NCI-H345 (cell line): ENCODE measurements around the gene METRN.
"Not testable (repeated sequence)": the region's sequence is repeated elsewhere in the genome, so short reads cannot be mapped to it uniquely, and the experiment has no call there.

Experiments
- DNase-seq: peaks from one replicate; lab custom pipeline; 2025; lab: John Stamatoyannopoulos, UW

Gene METRN

GRCh38 chr16:691242-691641, 23.7 kb upstream of the METRN start:
- not testable (repeated sequence) for DNase-seq

- no peak for DNase-seq
Observed at GRCh38 chr16:692356-693108, 22.4 kb upstream of the METRN start.

- no peak for DNase-seq
Observed at GRCh38 chr16:693364-693763, 21.6 kb upstream of the METRN start.

GRCh38 chr16:693766-694165, 21.2 kb upstream of the METRN start:
- no peak for DNase-seq

DNA sequence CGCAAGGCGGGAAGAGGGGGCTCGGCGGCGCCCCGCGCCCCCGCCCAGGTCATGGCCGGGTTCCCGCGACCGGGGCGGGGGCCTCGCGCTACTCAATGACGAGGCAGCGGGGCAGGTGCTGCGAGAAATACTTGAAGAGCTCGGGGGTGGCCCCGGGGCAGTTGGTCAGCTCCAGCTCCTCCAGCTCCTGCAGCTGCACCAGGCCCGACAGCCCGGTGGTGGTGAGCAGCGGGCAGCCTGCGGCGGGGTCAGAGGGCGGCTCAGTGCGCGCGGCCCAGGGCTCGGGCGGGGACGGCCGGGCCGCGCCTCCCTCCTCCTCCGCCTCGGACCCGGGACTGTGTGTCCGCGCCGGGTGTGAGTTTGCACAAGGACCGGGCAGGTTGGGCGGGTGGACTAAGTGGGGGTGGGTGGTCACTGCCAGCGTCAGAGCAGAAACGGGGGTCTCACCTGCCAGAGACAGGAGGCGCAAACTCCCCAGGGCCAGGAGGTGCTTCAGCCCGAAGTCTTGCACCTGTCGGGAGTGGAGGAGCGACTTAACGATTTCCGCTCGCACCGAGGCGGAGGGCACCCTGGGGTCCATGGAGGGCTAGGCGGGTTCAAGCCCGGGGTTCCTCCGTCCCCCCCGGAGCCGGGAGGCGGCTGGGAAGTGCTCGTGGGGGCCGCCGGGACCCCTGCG, 20.6 kb upstream of the METRN start:
- DNase-seq: no peak

GRCh38 chr16:694863-695354, 20.0 kb upstream of the METRN start:
- DNase-seq: no peak

GRCh38 chr16:695355-696089, 19.4 kb upstream of the METRN start:
- DNase-seq: peak; percentile 91

GRCh38 chr16:698911-699671, 15.8 kb upstream of the METRN start:
- DNase-seq: no peak

- DNase-seq: no peak
Observed at GRCh38 chr16:700684-701584, 14.0 kb upstream of the METRN start.

DNA sequence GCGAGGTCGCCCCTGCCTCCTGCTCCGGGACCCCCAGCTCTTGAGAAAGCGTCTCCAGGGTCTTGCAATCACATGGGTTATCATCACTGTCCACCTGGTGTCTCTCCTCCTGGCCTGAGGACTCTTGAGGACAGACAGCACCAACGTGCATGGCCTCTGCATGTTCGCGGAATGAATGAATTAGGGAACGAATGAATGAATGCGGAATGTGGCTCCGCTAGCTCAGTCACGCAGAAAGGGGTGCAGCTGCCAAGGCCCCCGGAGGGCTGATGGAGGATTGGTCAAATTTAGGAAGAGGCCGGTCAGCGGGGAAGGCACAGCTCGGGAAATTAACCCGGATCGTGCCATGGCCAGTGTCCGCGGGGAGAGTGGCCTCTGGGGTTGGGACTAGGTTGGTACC, 12.6 kb upstream of the METRN start:
- DNase-seq: no peak

DNA sequence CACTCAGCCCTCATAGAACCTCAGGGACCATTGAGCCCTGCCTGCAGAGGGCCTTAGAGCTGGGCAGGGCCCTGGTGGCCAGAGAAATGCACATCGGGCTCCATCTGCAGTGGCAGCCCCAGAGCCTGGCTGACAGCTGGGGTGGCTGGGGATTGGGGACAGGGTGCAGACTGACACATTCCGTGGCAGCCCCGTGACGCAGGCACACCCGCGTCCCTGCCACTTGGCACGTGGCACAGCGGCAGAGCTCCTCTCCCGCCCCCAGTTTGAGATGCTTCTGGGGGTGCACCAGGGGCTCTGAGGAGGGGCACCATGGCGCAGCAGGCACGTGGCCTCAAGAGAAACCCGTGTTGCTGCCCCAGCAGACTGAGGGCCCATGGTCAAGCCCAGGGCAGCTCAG, 11.5 kb upstream of the METRN start:
- no peak for DNase-seq

- DNase-seq: no peak
Observed at GRCh38 chr16:704047-704446, 10.9 kb upstream of the METRN start.

DNA sequence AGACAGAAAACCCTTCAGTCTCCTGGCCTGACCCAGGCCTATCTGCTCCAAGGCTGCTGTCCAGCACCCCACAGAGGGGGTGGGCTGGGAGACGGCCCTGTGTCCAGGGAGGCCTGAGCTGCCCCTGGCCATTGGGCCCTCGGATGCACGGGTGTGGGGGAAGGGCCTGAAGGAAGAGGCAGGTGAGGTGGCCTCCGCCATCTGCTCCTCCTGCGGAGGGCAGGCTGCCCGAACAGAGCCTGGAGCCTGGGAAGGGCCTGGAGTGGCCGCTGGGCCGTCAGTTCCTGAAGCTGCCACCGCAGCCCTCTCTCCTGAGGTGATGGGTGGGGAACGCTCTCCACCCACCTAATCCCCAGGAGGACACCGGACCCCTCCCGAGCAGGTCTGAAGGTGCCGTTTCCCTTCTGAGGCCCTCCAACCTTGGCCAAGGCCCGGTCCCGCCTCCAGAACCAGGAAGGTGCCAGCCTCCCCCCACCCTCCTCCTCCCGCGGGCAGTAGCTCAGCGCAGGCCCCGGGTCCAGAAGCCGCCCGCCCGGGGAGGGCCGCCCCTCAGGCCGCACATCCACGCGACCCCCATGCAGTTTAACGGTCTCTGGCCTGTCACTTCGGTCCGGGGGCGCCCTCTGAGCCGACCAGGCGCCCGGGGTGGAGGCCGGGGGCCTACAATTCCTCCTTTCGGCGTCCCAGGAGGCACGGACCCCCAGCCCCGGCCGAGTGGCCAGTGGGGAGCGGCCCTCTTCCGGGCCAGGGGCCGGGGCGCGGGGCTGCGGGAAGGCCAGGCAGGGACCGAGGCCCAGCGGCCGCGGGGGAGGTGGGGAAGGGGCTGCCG, 10.2 kb upstream of the METRN start:
- no peak for DNase-seq

- DNase-seq: peak; percentile 87
Observed at GRCh38 chr16:705431-706188, 9.3 kb upstream of the METRN start, which contains the start of gene FBXL16. Gene FBXL16, minus strand, starts transcription at chr16:705801. Its CDS starts 8,396 bp downstream, at chr16:697405.

GRCh38 chr16:706189-707061, 8.5 kb upstream of the METRN start:
- peak; percentile 56 for DNase-seq

DNA sequence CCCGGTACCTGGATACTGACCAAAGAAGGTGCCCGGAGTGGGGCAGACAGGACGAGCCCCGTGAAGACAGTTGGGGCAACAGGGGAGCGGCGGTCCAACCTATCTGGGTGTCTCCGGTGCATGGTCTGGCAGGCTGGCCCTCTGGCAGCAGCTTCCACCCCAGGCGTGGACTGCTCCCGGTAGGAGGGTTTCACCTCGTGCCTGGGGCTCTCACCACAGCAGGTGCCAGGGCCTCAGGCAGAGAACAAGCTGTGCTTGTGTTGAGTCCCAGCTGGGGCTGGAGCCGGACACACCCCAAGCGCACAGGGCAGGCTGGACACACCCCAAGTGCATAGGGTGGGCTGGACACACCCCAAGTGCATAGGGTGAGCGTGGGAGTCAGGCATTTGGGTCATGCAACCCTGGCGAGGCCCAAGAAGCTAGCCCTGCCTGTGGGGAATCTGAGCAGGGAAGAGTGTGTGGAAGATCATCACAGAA, 7.8 kb upstream of the METRN start:
- peak; percentile 41 for DNase-seq

- DNase-seq: no peak
Observed at GRCh38 chr16:708019-708418, 6.9 kb upstream of the METRN start.

- no peak for DNase-seq
Observed at GRCh38 chr16:708959-709358, 6.0 kb upstream of the METRN start.
